ENCODE data around the gene TMEM242. TPM values are rescaled to one million over a fixed set of nuclear protein-coding genes. Genes with fewer than 3 reads are reported as not detected.
"Not testable (repeated sequence)": the region's sequence is repeated elsewhere in the genome, so short reads cannot be mapped to it uniquely, and the experiment has no call there.

Gene TMEM242
- total RNA-seq, 2 experiments from 2014 or later = 11.6 to 12.2 TPM

DNA sequence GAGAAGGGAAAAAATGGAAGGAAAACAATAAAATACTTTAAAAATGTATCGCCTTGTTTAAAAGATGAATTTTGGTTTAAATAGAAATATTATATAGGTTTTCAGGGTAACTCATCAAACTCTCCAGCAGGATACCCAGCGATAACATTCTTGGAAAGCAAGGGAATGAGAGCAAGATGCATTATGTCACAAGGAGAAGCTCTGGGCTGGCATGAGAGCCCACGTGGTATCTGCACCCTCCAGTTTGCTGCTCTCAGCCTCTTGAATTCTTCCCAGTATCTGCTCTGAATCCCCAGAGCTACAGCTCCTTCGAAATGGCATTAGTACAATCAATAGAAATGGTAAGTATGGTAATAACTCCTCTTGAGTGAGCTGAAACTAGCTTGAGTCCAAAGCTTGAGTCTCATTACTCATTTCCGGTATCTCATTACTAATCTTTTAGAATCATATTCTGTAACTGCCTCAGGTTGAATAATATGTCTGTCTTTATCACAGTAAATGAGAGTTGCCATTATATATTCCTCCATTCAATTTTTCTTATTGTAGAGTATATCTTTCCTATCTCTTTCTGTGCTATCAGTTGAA, 4.9 kb upstream of the TMEM242 start:
- POLR2A ChIA-PET = no interaction called here
- CTCF ChIA-PET = interaction anchor here (2.1 kb wide), 1 partner anchor 340 kb away, joined by 6 read pairs; no protein-coding TSS in a partner anchor

DNA sequence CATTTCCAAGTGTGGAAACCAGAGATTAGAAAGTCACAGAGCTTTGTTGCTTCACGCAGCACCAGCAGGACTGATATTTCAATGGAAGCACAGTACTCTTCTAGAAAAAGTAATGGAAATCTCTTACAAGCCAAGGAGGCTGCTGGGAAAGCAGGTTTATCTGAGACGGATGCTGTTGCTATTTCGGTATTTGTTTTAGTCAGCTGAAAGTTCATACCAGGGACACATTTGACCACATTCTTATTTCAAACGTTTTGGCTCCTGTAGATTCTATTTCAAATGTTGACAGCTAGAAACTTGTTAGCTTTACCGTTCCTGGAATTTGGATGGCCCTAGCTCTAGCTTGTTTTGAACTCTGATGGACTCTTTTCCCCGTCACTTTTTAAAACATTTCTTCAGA, 3.7 kb upstream of the TMEM242 start:
- CTCF ChIA-PET = interaction anchor here (1.0 to 2.1 kb wide), 2 partner anchors 12 to 341 kb away, joined by 3 to 6 read pairs; no protein-coding TSS in a partner anchor
- POLR2A ChIA-PET = no interaction called here

DNA sequence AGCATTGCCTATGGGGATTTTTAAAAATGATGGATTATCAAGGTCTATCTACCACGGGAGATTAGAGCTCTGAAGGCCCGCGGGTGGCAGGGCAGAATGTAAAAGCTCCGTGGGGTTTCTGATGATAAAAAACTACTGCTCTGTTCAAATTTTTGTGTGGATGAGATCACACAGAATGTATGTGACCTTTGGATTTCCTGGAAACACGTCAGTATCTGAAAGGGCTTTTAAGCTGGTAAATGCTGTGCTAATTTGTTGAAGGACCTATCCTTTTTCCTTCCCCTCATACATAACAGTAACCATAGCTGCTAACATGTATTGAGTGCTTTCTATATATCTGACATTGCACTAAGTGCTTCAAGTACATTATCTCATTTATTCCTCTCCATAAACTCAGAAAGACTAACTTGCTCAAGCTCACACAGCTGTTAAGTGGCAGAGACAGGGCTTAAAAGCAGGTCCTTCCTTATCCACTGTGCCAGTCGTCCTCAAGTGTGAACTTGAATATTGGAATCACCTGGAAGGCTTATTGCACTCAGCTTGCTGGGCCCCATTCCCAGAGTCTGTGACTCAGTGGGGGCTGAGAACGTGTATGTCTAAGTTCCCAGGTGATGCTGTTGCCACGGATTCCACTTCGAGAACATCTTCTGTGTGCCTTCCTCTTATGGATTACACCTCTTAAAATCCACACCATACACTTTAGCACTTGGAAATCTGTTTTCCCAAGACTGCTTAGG, 1.9 kb upstream of the TMEM242 start:
- CTCF ChIA-PET = interaction anchor here (1.0 to 3.4 kb wide), 4 partner anchors 8 to 341 kb away, joined by 3 to 16 read pairs (median 7); no protein-coding TSS in a partner anchor
- POLR2A ChIA-PET = interaction anchor here (1.6 kb wide), 1 partner anchor 54 kb away, joined by 6 read pairs; no protein-coding TSS in a partner anchor

DNA sequence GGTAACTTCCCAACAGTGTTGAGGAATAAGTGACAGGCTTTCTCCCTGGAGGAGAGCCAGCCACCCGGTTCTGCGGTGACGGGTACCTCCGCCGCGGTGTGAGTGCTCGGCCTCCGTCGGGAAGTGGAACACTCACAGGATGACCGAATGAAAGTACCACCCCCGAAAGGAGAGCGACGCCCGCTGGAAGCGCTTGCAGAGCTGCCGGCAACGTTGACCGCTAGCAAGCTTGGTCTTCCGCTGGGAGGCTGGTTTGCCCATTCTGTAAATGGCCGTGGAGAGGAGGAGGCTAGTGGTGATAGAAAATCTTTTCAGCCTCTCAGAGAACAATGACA, 614 bp upstream of the TMEM242 start:
- ChIA-PET CTCF (interaction anchor here (1.3 to 3.4 kb wide), 4 partner anchors 9 to 658 kb away, joined by 3 to 16 read pairs (median 8); partner anchors contain the start of gene SYNJ2), POLR2A (interaction anchor here (0.6 to 1.6 kb wide), 2 partner anchors 10 to 56 kb away, joined by 3 to 6 read pairs; no protein-coding TSS in a partner anchor)

DNA sequence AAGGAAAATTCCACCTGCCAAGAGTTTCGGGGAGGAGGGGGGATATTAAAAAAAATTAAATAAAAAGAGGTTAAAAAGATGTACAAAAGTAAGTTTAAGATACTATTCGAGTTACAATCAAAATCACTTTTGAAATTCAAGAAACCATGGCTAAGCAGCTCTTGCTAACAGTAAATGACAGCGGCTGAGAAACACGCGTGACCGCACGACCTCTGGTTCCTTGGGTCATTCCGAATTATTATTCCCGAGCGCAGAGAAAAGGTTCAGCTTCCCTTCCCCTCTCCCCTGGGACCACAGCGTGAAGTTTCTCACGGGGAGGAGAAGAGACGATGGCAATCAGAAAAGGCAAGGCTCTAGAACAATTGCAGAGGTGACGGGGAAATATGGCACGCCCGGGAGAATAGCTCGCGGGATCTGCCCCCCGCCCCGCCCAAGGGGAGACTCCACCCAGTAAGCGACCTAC, 496 bp downstream of the TMEM242 start:
- ChIA-PET CTCF (interaction anchor here (1.0 to 3.4 kb wide), 6 partner anchors 8 to 659 kb away, joined by 3 to 16 read pairs (median 6); partner anchors contain the start of gene SYNJ2), POLR2A (interaction anchor here (1.0 kb wide), 1 partner anchor 57 kb away, joined by 9 read pairs; the partner anchor contains the start of gene ZDHHC14)

DNA sequence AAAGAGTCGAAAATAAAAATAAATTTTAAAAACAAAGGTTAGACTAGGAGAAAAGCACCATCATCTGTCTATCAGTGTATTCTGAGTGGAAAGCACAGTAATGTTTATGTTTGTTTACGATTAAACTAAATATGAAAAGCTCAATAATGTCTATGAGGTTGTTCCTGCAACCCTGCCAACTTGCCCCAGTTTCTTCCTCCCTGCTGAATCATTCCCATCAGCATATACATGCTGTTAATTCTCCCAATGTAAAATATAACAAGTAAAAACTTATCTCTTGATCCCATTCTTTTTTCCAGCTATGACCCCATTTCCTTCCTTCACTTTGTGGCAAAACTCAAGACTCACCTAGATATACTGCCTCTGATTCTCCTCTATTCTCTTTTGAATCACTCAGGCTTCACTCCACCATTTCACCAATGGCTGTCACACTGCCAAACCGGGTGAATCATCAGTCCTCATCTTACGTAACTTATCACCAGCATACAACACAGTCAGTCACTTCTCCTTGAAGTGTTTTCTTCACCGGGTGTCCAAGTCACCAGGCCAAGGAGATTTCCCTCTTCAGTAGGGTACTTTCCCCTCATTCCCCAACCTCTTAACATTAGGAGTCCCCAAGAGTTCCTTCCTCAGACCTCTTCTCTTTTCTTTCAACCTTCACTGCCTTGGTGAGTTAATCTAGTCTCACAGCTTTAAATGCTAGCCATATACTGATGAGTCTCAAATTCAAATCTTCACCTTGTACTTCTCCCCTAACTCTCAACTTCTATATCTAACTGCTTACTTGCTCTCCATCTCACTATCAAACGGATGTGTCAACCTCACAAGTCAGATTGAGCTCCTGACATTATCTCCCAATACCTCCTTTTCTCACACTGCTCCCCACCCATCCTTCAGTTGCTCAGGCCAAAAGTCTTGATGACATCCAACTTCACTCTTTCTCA, 6.2 kb downstream of the TMEM242 start:
- ChIA-PET CTCF (interaction anchor here (1.2 to 1.6 kb wide), 2 partner anchors 279 to 350 kb away, joined by 3 read pairs; no protein-coding TSS in a partner anchor), POLR2A (no interaction called here)

DNA sequence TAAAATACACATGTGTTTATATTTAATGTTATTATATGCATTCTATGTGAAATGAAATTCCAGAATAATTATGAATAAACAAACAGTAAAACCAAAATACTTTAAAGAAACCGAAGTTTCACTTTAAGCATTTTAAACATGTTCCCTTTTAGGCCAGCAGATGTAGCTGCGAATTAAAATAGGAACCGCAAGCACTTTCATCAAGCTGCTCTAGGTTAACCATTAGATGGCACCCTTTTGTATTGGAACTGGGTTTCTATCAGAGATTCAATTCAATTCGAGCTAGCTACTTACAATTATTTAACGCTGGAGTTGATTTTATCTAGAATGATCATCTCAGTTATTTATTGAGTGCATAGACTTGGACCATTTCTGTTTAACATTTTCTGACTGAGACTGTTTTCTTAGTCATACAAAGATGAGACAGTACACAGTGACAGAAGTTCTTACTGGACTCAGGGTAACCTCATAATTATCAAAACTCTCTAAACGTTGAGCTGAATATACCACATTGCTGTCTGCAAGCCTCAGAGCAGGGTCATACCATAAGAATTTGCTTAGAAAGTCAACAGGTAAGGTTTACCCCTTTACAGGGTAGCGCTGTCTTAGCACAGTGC, 8.5 kb downstream of the TMEM242 start:
- ChIA-PET CTCF (interaction anchor here (0.6 to 2.2 kb wide), 10 partner anchors 9 to 445 kb away, joined by 3 to 16 read pairs (median 4); partner anchors contain the start of gene TMEM242), POLR2A (no interaction called here)

DNA sequence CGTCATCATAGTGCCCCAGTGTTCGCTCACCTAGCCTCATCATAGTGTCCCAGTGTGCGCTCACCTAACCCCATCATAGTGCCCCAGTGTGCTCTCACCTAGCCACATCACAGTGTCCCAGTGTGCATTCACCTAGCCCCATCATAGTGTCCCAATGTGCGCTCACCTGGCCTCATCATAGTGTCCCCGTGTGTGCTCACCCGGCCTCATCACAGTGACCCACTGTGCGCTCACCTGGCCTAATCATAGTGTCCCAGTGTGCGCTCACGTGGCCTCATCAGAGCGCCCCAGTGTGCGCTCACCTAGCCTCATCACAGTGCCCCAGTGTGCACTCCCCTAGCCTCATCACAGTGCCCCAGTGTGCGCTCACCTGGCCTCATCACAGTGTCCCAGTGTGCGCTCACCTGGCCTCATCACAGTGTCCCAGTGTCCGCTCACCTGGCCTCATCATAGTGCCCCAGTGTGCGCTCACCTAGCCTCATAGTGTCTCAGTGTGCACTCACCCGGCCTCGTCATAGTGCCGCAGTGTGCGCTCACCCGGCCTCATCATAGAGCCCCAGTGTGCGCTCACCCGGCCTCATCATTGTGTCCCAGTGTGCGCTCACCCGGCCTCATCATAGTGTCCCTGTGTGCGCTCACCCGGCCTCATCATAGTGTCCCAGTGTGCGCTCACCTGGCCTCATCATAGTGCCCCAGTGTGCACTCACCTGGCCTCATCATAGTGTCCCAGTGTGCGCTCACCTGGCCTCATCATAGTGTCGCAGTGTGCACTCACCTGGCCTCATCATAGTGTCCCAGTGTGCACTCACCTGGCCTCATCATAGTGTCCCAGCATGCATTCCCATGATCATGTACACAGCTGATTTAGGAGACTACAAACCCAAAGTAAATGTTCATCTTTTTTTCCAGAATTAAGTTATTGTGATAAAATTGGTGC, 9.5 kb downstream of the TMEM242 start:
- POLR2A ChIA-PET = no interaction called here
- CTCF ChIA-PET = interaction anchor here (0.7 to 2.2 kb wide), 8 partner anchors 10 to 446 kb away, joined by 3 to 16 read pairs (median 4); partner anchors contain the start of gene TMEM242

DNA sequence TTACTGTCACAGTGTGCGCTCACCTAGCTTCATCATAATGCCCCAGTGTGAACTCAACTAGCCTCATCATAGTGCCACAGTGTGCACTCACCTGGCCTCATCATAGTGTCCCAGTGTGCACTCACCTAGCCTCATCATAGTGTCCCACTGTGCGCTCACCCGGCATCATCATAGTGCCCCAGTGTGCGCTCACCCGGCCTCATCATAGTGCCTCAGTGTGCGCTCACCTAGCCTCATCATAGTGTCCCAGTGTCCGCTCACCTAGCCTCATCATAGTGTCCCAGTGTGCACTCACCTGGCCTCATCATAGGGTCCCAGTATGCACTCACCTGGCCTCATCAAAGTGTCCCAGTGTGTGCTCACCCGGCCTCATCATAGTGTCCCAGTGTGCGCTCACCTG, 10.6 kb downstream of the TMEM242 start:
- ChIA-PET CTCF (no interaction called here), POLR2A (no interaction called here)

DNA sequence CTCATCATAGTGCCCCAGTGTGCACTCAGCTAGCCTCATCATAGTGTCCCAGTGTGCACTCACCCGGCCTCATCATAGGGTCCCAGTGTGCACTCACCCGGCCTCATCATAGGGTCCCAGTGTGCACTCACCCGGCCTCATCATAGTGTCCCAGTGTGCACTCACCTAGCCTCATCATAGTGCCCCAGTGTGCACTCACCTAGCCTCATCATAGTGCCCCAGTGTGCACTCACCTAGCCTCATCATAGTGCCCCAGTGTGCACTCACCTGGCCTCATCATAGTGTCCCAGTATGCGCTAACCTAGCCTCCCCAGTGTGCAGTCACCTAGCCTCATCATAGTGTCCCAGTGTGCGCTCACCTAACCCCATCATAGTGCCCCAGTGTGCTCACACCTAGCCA, 12.6 kb downstream of the TMEM242 start:
- CTCF ChIA-PET, POLR2A ChIA-PET: not testable (repeated sequence)

DNA sequence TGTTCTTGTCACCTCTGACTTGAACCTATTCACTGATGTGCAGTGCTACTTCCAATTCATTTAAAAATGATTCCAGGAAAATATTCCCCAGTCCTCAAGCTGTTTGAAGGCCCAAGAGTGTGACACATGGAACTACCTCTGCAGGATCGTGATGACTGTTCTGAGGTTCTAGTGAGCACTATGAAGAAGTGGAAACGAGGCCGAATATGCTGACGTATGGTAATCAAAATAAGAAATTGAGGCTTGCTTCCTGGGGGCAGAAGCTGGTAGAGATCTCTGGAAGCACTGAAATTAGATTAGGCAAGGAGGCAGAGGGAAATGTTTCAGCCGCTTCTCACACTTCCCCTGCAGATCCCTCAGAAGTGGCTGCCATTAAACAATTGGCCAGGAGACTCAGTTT, 15.7 kb downstream of the TMEM242 start:
- POLR2A ChIA-PET = no interaction called here
- CTCF ChIA-PET = no interaction called here

DNA sequence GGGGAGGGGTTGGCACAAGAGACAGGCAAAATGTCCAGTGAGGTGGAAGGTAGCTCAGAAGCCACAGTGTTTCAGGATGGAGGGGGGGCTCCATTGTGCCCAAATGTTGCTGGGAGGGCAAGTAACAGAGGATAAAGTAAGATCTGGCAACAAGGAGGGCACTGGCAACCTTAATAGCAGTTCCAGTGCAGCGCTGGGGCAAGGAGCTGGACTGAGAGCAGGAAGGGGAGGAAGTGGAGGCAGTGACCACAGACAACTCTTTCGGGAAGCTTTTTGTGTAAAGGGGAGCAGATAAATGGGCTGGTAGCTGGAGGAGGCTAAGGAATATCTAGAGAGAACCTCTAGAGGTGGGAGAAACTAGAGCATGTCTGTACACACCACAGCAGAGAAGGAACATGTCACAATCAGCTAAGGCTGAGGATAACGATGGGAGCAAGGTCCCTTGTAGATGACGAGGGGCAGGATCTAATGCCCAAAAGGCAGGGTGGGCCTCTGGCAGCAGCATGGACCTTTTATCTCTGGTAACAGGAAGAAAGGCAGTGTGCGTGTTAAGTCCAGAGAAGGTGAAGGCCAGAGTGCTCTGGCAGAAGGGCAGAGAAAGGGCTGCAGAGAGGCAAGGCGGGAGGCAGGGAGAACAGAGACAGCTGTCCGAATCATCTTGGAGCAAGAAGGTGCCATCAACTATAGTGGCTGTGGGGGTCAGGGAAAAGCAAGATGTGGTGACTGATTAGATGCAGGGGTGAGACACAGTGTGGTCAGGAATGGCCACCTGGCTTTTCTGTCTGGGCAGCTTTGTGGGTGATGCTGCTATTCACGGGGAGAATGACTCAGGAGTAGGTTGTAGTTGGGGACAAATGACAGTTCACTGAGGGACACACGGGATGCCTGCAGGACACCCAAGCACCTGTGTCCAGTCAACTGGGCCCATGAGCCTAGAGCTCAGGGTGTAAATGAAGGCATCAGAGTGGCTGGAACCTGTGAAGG, 17.4 kb downstream of the TMEM242 start:
- CTCF ChIA-PET = no interaction called here
- POLR2A ChIA-PET = no interaction called here

DNA sequence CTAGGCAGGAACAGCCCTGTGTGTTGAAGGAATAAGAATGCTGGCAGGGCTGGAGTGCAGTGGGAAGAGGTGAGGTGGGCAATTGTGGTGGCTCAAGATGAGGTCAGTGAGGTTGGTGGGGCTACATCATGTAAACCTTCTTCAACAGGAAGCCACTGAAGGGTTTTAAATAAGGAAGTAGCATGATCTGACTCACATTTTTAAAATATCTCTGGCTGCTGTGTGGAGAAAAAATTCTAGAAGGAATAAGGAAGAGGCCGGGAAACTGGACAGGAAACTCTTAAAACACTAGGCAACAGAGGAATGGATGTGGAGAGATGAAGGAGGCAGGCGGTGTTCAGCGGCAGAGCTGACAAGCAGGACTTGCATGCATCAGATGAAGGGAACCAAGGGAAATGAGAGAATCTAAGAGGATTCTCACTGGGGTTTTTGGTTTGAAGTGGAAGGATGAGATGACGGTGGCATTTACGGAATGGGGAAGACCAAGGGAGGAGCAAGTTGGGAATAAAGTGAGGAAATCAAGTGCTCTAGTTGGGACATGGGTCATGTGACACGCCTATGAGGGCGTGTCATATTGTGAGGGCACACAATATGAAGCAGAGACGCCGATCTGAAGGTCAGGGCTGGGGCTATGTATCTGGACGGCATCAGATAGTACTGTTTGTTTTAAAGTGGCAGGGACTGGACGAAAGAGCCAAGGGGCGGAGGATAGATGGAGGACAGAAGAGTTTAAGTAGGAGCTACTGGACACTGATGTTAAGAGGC, 18.2 kb downstream of the TMEM242 start:
- ChIA-PET CTCF (interaction anchor here (1.3 kb wide), 1 partner anchor 200 kb away, joined by 3 read pairs; no protein-coding TSS in a partner anchor), POLR2A (no interaction called here)

DNA sequence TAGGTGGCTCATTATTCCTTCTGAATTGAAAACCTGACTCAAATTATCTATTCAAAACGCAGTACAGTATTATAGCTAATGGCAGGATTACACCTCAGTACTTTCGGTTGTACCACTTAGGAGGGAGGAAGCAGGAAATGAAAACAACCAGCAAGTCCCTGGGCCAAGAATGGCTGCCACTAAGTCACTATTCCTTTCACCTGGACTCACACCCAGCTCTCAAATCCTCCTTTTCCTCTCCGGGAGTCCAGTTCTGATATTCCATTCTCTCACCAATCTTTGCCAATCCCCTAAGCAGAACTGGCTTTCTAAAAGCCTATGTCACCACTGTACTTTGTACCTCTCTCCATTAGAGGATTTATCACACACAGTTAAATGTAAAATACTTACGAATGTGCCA, 20.6 kb downstream of the TMEM242 start:
- POLR2A ChIA-PET = no interaction called here
- CTCF ChIA-PET = no interaction called here

DNA sequence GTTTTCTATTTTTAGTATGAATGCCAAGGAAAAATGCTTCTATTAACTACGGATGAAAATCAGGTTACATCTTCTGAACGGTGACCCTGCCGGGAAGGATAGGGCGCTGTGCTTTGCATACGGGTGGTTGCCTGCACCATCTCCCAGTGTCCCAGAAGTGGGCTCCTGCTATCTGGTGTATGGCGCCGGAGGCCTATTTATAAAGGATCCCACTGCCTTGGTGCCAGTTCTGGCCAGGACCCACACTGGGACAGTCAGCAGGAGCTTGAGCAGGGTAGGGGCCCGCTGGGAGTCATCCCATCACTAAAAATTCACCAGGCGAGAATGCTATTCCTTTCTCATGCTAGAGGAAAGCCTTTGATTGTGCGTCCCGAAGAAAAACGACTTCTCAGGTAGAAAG, 22.9 kb downstream of the TMEM242 start:
- CTCF ChIA-PET = interaction anchor here (0.5 kb wide), 1 partner anchor 21 kb away, joined by 3 read pairs; no protein-coding TSS in a partner anchor
- POLR2A ChIA-PET = no interaction called here

DNA sequence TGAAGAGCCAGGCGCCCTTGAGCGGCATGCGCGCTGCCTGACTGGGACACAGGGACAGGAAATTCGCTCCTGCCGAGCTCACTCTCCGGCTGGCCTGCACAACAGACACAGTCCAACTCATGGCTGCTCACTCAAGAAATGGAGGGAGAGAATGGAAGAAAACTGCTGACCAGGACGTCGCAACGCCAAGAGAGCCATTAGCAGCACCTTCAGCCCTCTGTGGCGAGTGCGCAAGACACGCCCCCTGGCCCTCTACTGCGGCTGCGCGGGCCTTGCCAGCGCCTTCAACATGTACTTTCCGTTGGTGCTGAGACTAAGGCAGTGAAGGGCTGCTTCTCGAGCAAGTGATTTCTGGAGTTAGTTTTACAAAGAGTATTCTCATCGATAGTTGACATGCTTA, 23.3 kb downstream of the TMEM242 start:
- POLR2A ChIA-PET = no interaction called here

More for the DNA sequence above, 23.3 kb downstream of the TMEM242 start:
- CTCF ChIA-PET = interaction anchor here (0.6 kb wide), 1 partner anchor 434 kb away, joined by 3 read pairs; no protein-coding TSS in a partner anchor

Data from activated CD8-positive, alpha-beta memory T cell treated with anti-CD3 and anti-CD28 coated beads for 36 hours (primary cell).